Endothelial cell of umbilical vein (primary cell): ENCODE data around the gene PRM1.

Experiments used
- CTCF ChIP-seq, 2 donors: IDR thresholded peaks; 1 replicate in 1 of 2; 2 replicates in 1 of 2; pipeline ENCODE4 v1.5.1; 2011; ENCODE audit warnings: low read length in 2 of 2, mild to moderate bottlenecking in 2 of 2, moderate library complexity in 2 of 2, control low read depth in 1 of 2, inconsistent platforms in 1 of 2, low read depth in 1 of 2; ENCODE audit not compliant: insufficient read depth in 1 of 2; ENCODE audit errors: extremely low read depth in 1 of 2
- EZH2 ChIP-seq: IDR thresholded peaks from 2 replicates; pipeline ENCODE4 v1.6.1; 2012; ENCODE audit warnings: borderline replicate concordance, low read depth, mild to moderate bottlenecking, moderate library complexity, low read length, inconsistent platforms; ENCODE audit not compliant: severe bottlenecking
- POLR2A ChIP-seq: IDR thresholded peaks from 2 replicates; pipeline ENCODE4 v1.6.1; 2012; ENCODE audit warnings: low read depth, mild to moderate bottlenecking, control low read depth, low read length

- TF ChIP-seq EZH2 (no peak), CTCF (IDR thresholded peaks at IDR 0.05; ENCODE audit: extremely low read depth in 1 of 2, insufficient read depth in 1 of 2, low read depth in 1 of 2, low read length in 2 of 2) (no peak), POLR2A (no peak)
These were observed 38.5 kb downstream of the PRM1 start for GRCh38 chr16:11242658-11243057.
